H9 (cell line): ENCODE measurements around the gene INPP5J. TPM values are rescaled to one million over a fixed set of nuclear protein-coding genes. Genes with fewer than 3 reads are reported as not detected.

Experiments used
- DNase-seq: peaks from one replicate; pipeline ENCODE4 v3.0.0-alpha.2; 2017
- H2AFZ ChIP-seq: one replicate; pipeline ENCODE4 v1.6.1; 2013; ENCODE audit warnings: mild to moderate bottlenecking, low read length, control low read depth, moderate library complexity
- H2AK5ac ChIP-seq: 2 replicates; pipeline ENCODE4 v1.6.1; 2013; ENCODE audit warnings: low read length, control low read depth, mixed read lengths; ENCODE audit not compliant: insufficient read length
- H2BK120ac ChIP-seq: one replicate; pipeline ENCODE4 v1.6.1; 2013; ENCODE audit warnings: low read depth, mild to moderate bottlenecking, low read length, control low read depth, inconsistent platforms; ENCODE audit not compliant: poor library complexity, severe bottlenecking
- H2BK12ac ChIP-seq: 2 replicates; pipeline ENCODE4 v1.6.1; 2013; ENCODE audit warnings: low read length, control low read depth, mixed read lengths, low read depth; ENCODE audit not compliant: insufficient read length
- H2BK15ac ChIP-seq: 2 replicates; pipeline ENCODE4 v1.6.1; 2013; ENCODE audit warnings: low read depth, low read length, control low read depth
- H2BK20ac ChIP-seq: one replicate; pipeline ENCODE4 v1.6.1; 2013; ENCODE audit warnings: low read depth, mild to moderate bottlenecking, low read length, control low read depth, inconsistent platforms; ENCODE audit not compliant: poor library complexity, severe bottlenecking
- H2BK5ac ChIP-seq: 2 replicates; pipeline ENCODE4 v1.6.1; 2013; ENCODE audit warnings: low read length, control low read depth, mixed read lengths; ENCODE audit not compliant: insufficient read length
- H3K14ac ChIP-seq: 2 replicates; pipeline ENCODE4 v1.6.1; 2013; ENCODE audit warnings: low read length, control low read depth; ENCODE audit not compliant: insufficient read depth
- H3K18ac ChIP-seq: 2 replicates; pipeline ENCODE4 v1.6.1; 2013; ENCODE audit warnings: low read depth, mild to moderate bottlenecking, mixed read lengths, low read length, control low read depth; ENCODE audit not compliant: insufficient read length
- H3K23ac ChIP-seq: 2 replicates; pipeline ENCODE4 v1.6.1; 2013; ENCODE audit warnings: low read length, control low read depth, mixed read lengths, low read depth; ENCODE audit not compliant: insufficient read length
- H3K23me2 ChIP-seq: 2 replicates; pipeline ENCODE4 v1.6.1; 2013; ENCODE audit warnings: low read depth, mild to moderate bottlenecking, mixed read lengths, low read length, control low read depth; ENCODE audit not compliant: insufficient read length, poor library complexity, severe bottlenecking
- H3K27ac ChIP-seq: 2 replicates; pipeline ENCODE4 v1.5.1; 2013; ENCODE audit warnings: low read length, control low read depth, mixed read lengths, low read depth; ENCODE audit not compliant: insufficient read length
- H3K27me3 ChIP-seq: 2 replicates; pipeline ENCODE4 v1.6.1; 2013; ENCODE audit warnings: low read length, control low read depth, inconsistent platforms; ENCODE audit not compliant: insufficient read depth
- H3K4ac ChIP-seq: 2 replicates; pipeline ENCODE4 v1.6.1; 2013; ENCODE audit warnings: low read depth, mild to moderate bottlenecking, control low read depth, inconsistent platforms, low read length, moderate library complexity
- H3K4me1 ChIP-seq: 2 replicates; pipeline ENCODE4 v1.6.1; 2013; ENCODE audit warnings: low read length, control low read depth, inconsistent platforms; ENCODE audit not compliant: insufficient read depth
- H3K4me2 ChIP-seq: 2 replicates; pipeline ENCODE4 v1.6.1; 2013; ENCODE audit warnings: low read length, control low read depth, mixed read lengths; ENCODE audit not compliant: insufficient read length, insufficient read depth
- H3K56ac ChIP-seq: 2 replicates; pipeline ENCODE4 v1.6.1; 2013; ENCODE audit warnings: low read depth, mild to moderate bottlenecking, mixed read lengths, low read length, control low read depth; ENCODE audit not compliant: insufficient read length
- H3K79me1 ChIP-seq: 2 replicates; pipeline ENCODE4 v1.6.1; 2013; ENCODE audit warnings: low read depth, mild to moderate bottlenecking, moderate library complexity, low read length, control low read depth, inconsistent platforms; ENCODE audit not compliant: insufficient read depth, poor library complexity, severe bottlenecking
- H3K79me2 ChIP-seq: 2 replicates; pipeline ENCODE4 v1.6.1; 2013; ENCODE audit warnings: low read length, control low read depth, inconsistent platforms; ENCODE audit not compliant: insufficient read depth
- H3K9ac ChIP-seq: 2 replicates; pipeline ENCODE4 v1.6.1; 2013; ENCODE audit warnings: low read length, control low read depth, mixed read lengths; ENCODE audit not compliant: insufficient read length; ENCODE audit errors: extremely low read depth
- H3K9me3 ChIP-seq: one replicate; pipeline ENCODE4 v1.6.1; 2013; ENCODE audit warnings: low read depth, low read length, inconsistent platforms; ENCODE audit not compliant: control insufficient read depth
- H3T11ph ChIP-seq: one replicate; pipeline ENCODE4 v1.6.1; 2013; ENCODE audit warnings: mild to moderate bottlenecking, low read length, control low read depth, inconsistent platforms
- H4K20me1 ChIP-seq: one replicate; pipeline ENCODE4 v1.6.1; 2013; ENCODE audit not compliant: control insufficient read depth, insufficient read length, insufficient read depth
- H4K5ac ChIP-seq: 2 replicates; pipeline ENCODE4 v1.6.1; 2013; ENCODE audit warnings: low read depth, mild to moderate bottlenecking, mixed read lengths, low read length, control low read depth; ENCODE audit not compliant: insufficient read length
- H4K8ac ChIP-seq: replicated peaks from 2 replicates; pipeline ENCODE4 v1.6.1; 2013; ENCODE audit warnings: low read length, control low read depth, mixed read lengths, low read depth; ENCODE audit not compliant: insufficient read length
- H4K91ac ChIP-seq: 2 replicates; pipeline ENCODE4 v1.6.1; 2013; ENCODE audit warnings: low read depth, mild to moderate bottlenecking, moderate library complexity, mixed read lengths, low read length, control low read depth; ENCODE audit not compliant: insufficient read length
- H3K27ac Mint-ChIP-seq, 3 experiments: 2 replicates in 2 of 3; 3 replicates in 1 of 3; pipeline ENCODE4 v1.8.0; 2020 to 2021; ENCODE audit warnings: mixed read lengths in 3 of 3, mild to moderate bottlenecking in 1 of 3, moderate library complexity in 1 of 3
- H3K27me3 Mint-ChIP-seq: 2 replicates; pipeline ENCODE4 v1.8.0; 2021; ENCODE audit warnings: low read depth, mild to moderate bottlenecking, moderate library complexity, mixed read lengths
- H3K36me3 Mint-ChIP-seq, 3 experiments: 2 replicates in 2 of 3; 3 replicates in 1 of 3; pipeline ENCODE4 v1.8.0; 2020 to 2021; ENCODE audit warnings: low read depth in 3 of 3, mixed read lengths in 3 of 3; ENCODE audit not compliant: insufficient read depth in 1 of 3
- H3K4me1 Mint-ChIP-seq, 2 experiments: 2 replicates each; pipeline ENCODE4 v1.8.0; 2020; ENCODE audit warnings: mixed read lengths in 2 of 2
- H3K4me3 Mint-ChIP-seq, 2 experiments: 2 replicates in 1 of 2; 3 replicates in 1 of 2; pipeline ENCODE4 v1.8.0; 2020 to 2021; ENCODE audit warnings: mild to moderate bottlenecking in 2 of 2, mixed read lengths in 2 of 2, moderate library complexity in 1 of 2
- H3K9me3 Mint-ChIP-seq, 2 experiments: 2 replicates in 1 of 2; 3 replicates in 1 of 2; pipeline ENCODE4 v1.8.0; 2020; ENCODE audit warnings: mild to moderate bottlenecking in 2 of 2, mixed read lengths in 2 of 2, moderate library complexity in 1 of 2
- WGBS: extraction: QIAGEN DNeasy Blood & Tissue Kit; methylation state at CpG from one replicate; pipeline ENCODE4 v1.1.7; 2013; ENCODE audit warnings: missing lambda C conversion rate, low lambda C conversion rate, mixed read lengths; ENCODE audit not compliant: insufficient read length; ENCODE audit errors: extremely low coverage; 5-methylcytosine and 5-hydroxymethylcytosine counted together
- total RNA-seq: library from RNA; stranded (reverse); gene quantifications from 2 replicates; pipeline ENCODE4 v1.2.1, GENCODE V29; 2021
- TF ChIP-seq, protein P1 (sequence below): fragments of 200-600 bp; sonication (generic); conservative IDR thresholded peaks from 3 replicates; pipeline ENCODE4 v1.8.0; 2021; ENCODE audit warnings: antibody characterized with exemption, mild to moderate bottlenecking

The INPP5J gene
- total RNA-seq, 1 experiment from 2014 or later = 4.9 TPM

DNA sequence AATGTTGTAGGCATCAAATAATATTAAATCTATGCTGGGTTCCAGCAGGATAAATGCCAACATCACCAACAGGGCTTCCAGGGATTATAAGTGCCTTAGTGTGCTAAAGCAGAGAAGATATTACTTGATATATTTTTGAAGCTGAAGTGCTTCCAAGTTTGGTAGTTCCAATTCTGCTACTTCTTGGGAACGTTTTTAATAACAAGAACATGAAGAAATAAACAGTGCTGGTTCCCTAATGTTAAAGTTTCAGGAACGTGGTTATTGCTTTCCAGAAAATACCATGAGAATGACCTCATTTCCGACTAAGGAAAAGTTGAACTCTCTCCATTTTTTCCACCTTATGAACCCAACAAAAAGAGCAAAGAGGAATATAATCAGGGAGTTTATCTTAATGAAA, 32.7 kb downstream of the INPP5J start:
- no peak for DNase-seq
- Mint-ChIP-seq H3K4me1 (no peaks in the 10 kb centered on the region), H3K4me3 (no peak overlapping the region), H3K36me3 (no peaks in the 10 kb centered on the region), H3K9me3 (no peaks in the 10 kb centered on the region), H3K27ac (0 out of 7 replicates have a peak overlapping the region, but pooled peaks of 1 of the 3 experiments have one; percentile 27), H3K27me3 (peaks cover 62% of the 10 kb centered on the region)
- Histone ChIP-seq H4K5ac (no peak overlapping the region), H2AFZ (no peak overlapping the region), H3K27me3 (no peaks in the 10 kb centered on the region), H3K4me1 (no peaks in the 10 kb centered on the region), H4K91ac (no peak overlapping the region), H3K23ac (no peak overlapping the region), H2BK120ac (no peak overlapping the region), H2BK12ac (no peak overlapping the region), H3K79me2 (no peaks in the 10 kb centered on the region), H3K23me2 (peaks cover under 1% of the 10 kb centered on the region), H2AK5ac (no peak overlapping the region), H2BK15ac (no peak overlapping the region), H3K27ac (no peak overlapping the region), H3K18ac (no peak overlapping the region), H3K9ac (no peak overlapping the region), H4K20me1 (no peaks in the 10 kb centered on the region), H3T11ph (no peak overlapping the region), H3K4ac (no peak overlapping the region), H4K8ac (no peak overlapping the region), H3K56ac (no peak overlapping the region), H3K9me3 (no peaks in the 10 kb centered on the region), H3K79me1 (no peaks in the 10 kb centered on the region), H2BK20ac (no peak overlapping the region), H2BK5ac (no peak overlapping the region), H3K4me2 (no peak overlapping the region), H3K14ac (no peak overlapping the region)
- no CpG with 5 or more reads among the region's 3 CpGs for WGBS
- TF ChIP-seq, protein P1, sequence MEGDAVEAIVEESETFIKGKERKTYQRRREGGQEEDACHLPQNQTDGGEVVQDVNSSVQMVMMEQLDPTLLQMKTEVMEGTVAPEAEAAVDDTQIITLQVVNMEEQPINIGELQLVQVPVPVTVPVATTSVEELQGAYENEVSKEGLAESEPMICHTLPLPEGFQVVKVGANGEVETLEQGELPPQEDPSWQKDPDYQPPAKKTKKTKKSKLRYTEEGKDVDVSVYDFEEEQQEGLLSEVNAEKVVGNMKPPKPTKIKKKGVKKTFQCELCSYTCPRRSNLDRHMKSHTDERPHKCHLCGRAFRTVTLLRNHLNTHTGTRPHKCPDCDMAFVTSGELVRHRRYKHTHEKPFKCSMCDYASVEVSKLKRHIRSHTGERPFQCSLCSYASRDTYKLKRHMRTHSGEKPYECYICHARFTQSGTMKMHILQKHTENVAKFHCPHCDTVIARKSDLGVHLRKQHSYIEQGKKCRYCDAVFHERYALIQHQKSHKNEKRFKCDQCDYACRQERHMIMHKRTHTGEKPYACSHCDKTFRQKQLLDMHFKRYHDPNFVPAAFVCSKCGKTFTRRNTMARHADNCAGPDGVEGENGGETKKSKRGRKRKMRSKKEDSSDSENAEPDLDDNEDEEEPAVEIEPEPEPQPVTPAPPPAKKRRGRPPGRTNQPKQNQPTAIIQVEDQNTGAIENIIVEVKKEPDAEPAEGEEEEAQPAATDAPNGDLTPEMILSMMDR = no peak
